GM19025 (cell line): Measurements from ENCODE around the gene NIN.

Source experiments
- ATAC-seq: cut with Tn5 transposase; IDR thresholded peaks from one replicate; pipeline ENCODE4 v1.9.1; 2021; ENCODE audit warnings: mild to moderate bottlenecking, low read depth, moderate library complexity; ENCODE audit not compliant: unreplicated experiment

The NIN gene

GRCh38 chr14:50769863-50770500 is 61.0 kb downstream of the NIN start:
- ATAC-seq = no peak

- no peak for ATAC-seq
Observed at GRCh38 chr14:50768680-50769079, 62.3 kb downstream of the NIN start.

- ATAC-seq = no peak
Observed at GRCh38 chr14:50766338-50766886, 64.5 kb downstream of the NIN start.

- ATAC-seq = no peak
Observed at GRCh38 chr14:50763382-50764007, 67.5 kb downstream of the NIN start.

- ATAC-seq = peak; percentile 9
Observed at GRCh38 chr14:50762931-50763300, 68.0 kb downstream of the NIN start.

- ATAC-seq = peak; percentile 76
Observed at GRCh38 chr14:50762001-50762930, 68.7 kb downstream of the NIN start.

- ATAC-seq = no peak
Observed at GRCh38 chr14:50759800-50760543, 71.0 kb downstream of the NIN start.

- no peak for ATAC-seq
Observed at GRCh38 chr14:50758945-50759344, 72.0 kb downstream of the NIN start.

- ATAC-seq = no peak
Observed at GRCh38 chr14:50758305-50758704, 72.7 kb downstream of the NIN start.

GRCh38 chr14:50757702-50758101 is 73.3 kb downstream of the NIN start:
- ATAC-seq = no peak

- no peak for ATAC-seq
Observed at GRCh38 chr14:50756300-50756699, 74.7 kb downstream of the NIN start.

- ATAC-seq = no peak
Observed at GRCh38 chr14:50750323-50750722, 80.6 kb downstream of the NIN start.

- no peak for ATAC-seq
Observed at GRCh38 chr14:50745401-50746058, 85.4 kb downstream of the NIN start.

GRCh38 chr14:50744231-50744630 is 86.7 kb downstream of the NIN start:
- ATAC-seq = no peak

GRCh38 chr14:50741567-50741966 is 89.4 kb downstream of the NIN start:
- ATAC-seq = no peak

GRCh38 chr14:50740856-50741255 is 90.1 kb downstream of the NIN start:
- ATAC-seq = no peak

GRCh38 chr14:50739186-50739585 is 91.8 kb downstream of the NIN start:
- ATAC-seq = no peak

- ATAC-seq = peak; percentile 78
Observed at GRCh38 chr14:50736932-50737419, 94.0 kb downstream of the NIN start.

- no peak for ATAC-seq
Observed at GRCh38 chr14:50734950-50735695, 95.8 kb downstream of the NIN start.
